Muscle of leg (tissue), 11 donors: ENCODE data around the gene PHF21A. TPM values are rescaled to one million over a fixed set of nuclear protein-coding genes. Genes with fewer than 3 reads are reported as not detected.
A peak's percentile ranks its signal among the peaks of the same experiment; 100 is the strongest.

ENCODE experiments used
- DNase-seq: peaks from one replicate; pipeline ENCODE4 v3.0.0; 2013
- H3K27ac ChIP-seq: one replicate; pipeline ENCODE4 v1.5.1; 2013; ENCODE audit warnings: mild to moderate bottlenecking, low read length, control low read depth
- H3K27me3 ChIP-seq: one replicate; pipeline ENCODE4 v1.6.1; 2013; ENCODE audit warnings: low read length; ENCODE audit not compliant: control insufficient read depth, insufficient read depth
- H3K36me3 ChIP-seq: one replicate; pipeline ENCODE4 v1.6.1; 2013; ENCODE audit warnings: low read length; ENCODE audit not compliant: control insufficient read depth, insufficient read depth
- H3K4me1 ChIP-seq: one replicate; pipeline ENCODE4 v1.6.1; 2013; ENCODE audit warnings: low read length; ENCODE audit not compliant: control insufficient read depth, insufficient read depth
- H3K4me3 ChIP-seq: one replicate; pipeline ENCODE4 v1.5.1; 2013; ENCODE audit warnings: low read length, control low read depth
- H3K9me3 ChIP-seq: replicated peaks from 2 replicates; pipeline ENCODE4 v1.6.1; 2013; ENCODE audit warnings: low read depth, low read length; ENCODE audit not compliant: control insufficient read depth
- WGBS: methylation state at CpG from one replicate; pipeline ENCODE4 v1.1.5; 2013; ENCODE audit warnings: missing lambda C conversion rate; ENCODE audit not compliant: insufficient coverage; 5-methylcytosine and 5-hydroxymethylcytosine counted together
- polyA plus RNA-seq, 8 donors: library from polyadenylated mRNA; unstranded; fragments of 120-200 nt; gene quantifications; one replicate each; pipeline versions ENCODE4 v1.2.1 to v1.2.3, GENCODE V29; 2013; ENCODE audit warnings: inconsistent platforms in 1 of 8, low replicate concordance in 1 of 8; ENCODE audit not compliant: insufficient read length in 8 of 8, insufficient read depth in 1 of 8
- total RNA-seq: library from RNA; stranded (reverse); fragments of 120-200 nt; gene quantifications from one replicate; pipeline ENCODE4 v1.2.4, GENCODE V29; 2013

Gene PHF21A
- total and polyA plus RNA-seq, 9 donors, result 21.4 to 44.4 (median 32.0) TPM

GRCh38 chr11:46142561-46142960, 21.3 kb upstream of the PHF21A start:
- 71% methylated on average over 11 of the region's 17 CpGs for WGBS
- Histone ChIP-seq H3K36me3 (no peaks in the 10 kb centered on the region), H3K27me3 (peaks cover 2% of the 10 kb centered on the region), H3K27ac (no peak overlapping the region), H3K4me3 (no peak overlapping the region), H3K9me3 (no peaks in the 10 kb centered on the region), H3K4me1 (no peaks in the 10 kb centered on the region)
- no peak for DNase-seq

GRCh38 chr11:46141597-46141996, 20.3 kb upstream of the PHF21A start:
- Histone ChIP-seq H3K27ac (no peak overlapping the region), H3K9me3 (no peaks in the 10 kb centered on the region), H3K4me3 (no peak overlapping the region), H3K4me1 (no peaks in the 10 kb centered on the region), H3K36me3 (no peaks in the 10 kb centered on the region), H3K27me3 (peaks cover 2% of the 10 kb centered on the region)
- 75% methylated on average over 1 of the region's 3 CpGs for WGBS
- DNase-seq, result no peak

GRCh38 chr11:46134540-46134939, 13.3 kb upstream of the PHF21A start:
- Histone ChIP-seq H3K4me3 (no peak overlapping the region), H3K4me1 (no peaks in the 10 kb centered on the region), H3K27me3 (no peaks in the 10 kb centered on the region), H3K27ac (no peak overlapping the region), H3K36me3 (no peaks in the 10 kb centered on the region), H3K9me3 (no peaks in the 10 kb centered on the region)
- DNase-seq, result no peak
- WGBS, result no CpG with 5 or more reads among the region's 3 CpGs

GRCh38 chr11:46134061-46134460, 12.8 kb upstream of the PHF21A start:
- 90% methylated on average over 2 of the region's 4 CpGs for WGBS

GRCh38 chr11:46133119-46133518, 11.9 kb upstream of the PHF21A start:
- Histone ChIP-seq H3K4me1 (no peaks in the 10 kb centered on the region), H3K36me3 (no peaks in the 10 kb centered on the region), H3K4me3 (no peak overlapping the region), H3K27ac (no peak overlapping the region), H3K9me3 (no peaks in the 10 kb centered on the region), H3K27me3 (no peaks in the 10 kb centered on the region)
- WGBS, result no CpG with 5 or more reads among the region's 3 CpGs
- DNase-seq, result no peak

More at GRCh38 chr11:46134061-46134460, 12.8 kb upstream of the PHF21A start:
- Histone ChIP-seq H3K9me3 (no peaks in the 10 kb centered on the region), H3K4me1 (no peaks in the 10 kb centered on the region), H3K27me3 (no peaks in the 10 kb centered on the region), H3K4me3 (no peak overlapping the region), H3K36me3 (no peaks in the 10 kb centered on the region), H3K27ac (no peak overlapping the region)
- no peak for DNase-seq

GRCh38 chr11:46130286-46130940, 9.2 kb upstream of the PHF21A start:
- no peaks in the 10 kb centered on the region for H3K9me3 ChIP-seq
- WGBS, result 100% methylated on average over 1 of the region's 3 CpGs
- no peak for DNase-seq
- H3K27me3 ChIP-seq, result no peaks in the 10 kb centered on the region
- no peak overlapping the region for H3K27ac ChIP-seq
- H3K4me1 ChIP-seq, result no peaks in the 10 kb centered on the region
- H3K36me3 ChIP-seq, result no peaks in the 10 kb centered on the region
- H3K4me3 ChIP-seq, result no peak overlapping the region

- Histone ChIP-seq H3K27ac (no peak overlapping the region), H3K4me1 (no peaks in the 10 kb centered on the region), H3K4me3 (no peak overlapping the region), H3K36me3 (no peaks in the 10 kb centered on the region), H3K27me3 (no peaks in the 10 kb centered on the region), H3K9me3 (no peaks in the 10 kb centered on the region)
- DNase-seq, result no peak
- WGBS, result 80% methylated on average over 1 of the region's 2 CpGs
These were observed 7.9 kb upstream of the PHF21A start for GRCh38 chr11:46129133-46129532.

- no peaks in the 10 kb centered on the region for H3K36me3 ChIP-seq
- no peaks in the 10 kb centered on the region for H3K9me3 ChIP-seq
- WGBS, result 30% methylated on average over 3 of the region's 5 CpGs
- H3K27me3 ChIP-seq, result no peaks in the 10 kb centered on the region
- DNase-seq, result peak; percentile 27
- no peaks in the 10 kb centered on the region for H3K4me1 ChIP-seq
- H3K4me3 ChIP-seq, result no peak overlapping the region
- no peak overlapping the region for H3K27ac ChIP-seq
These were observed 5.9 kb upstream of the PHF21A start for GRCh38 chr11:46127150-46127638.

- H3K4me1 ChIP-seq, result no peaks in the 10 kb centered on the region
- no peaks in the 10 kb centered on the region for H3K27me3 ChIP-seq
- no peak overlapping the region for H3K4me3 ChIP-seq
- DNase-seq, result no peak
- no peaks in the 10 kb centered on the region for H3K36me3 ChIP-seq
- H3K9me3 ChIP-seq, result no peaks in the 10 kb centered on the region
- WGBS, result 100% methylated on average over 1 of the region's 3 CpGs
- no peak overlapping the region for H3K27ac ChIP-seq
These were observed 4.0 kb upstream of the PHF21A start for GRCh38 chr11:46125284-46125683.

GRCh38 chr11:46122945-46123715, 1.9 kb upstream of the PHF21A start:
- Histone ChIP-seq H3K4me3 (peak overlapping the region; percentile 63), H3K27ac (peak overlapping the region; percentile 77), H3K36me3 (no peaks in the 10 kb centered on the region), H3K27me3 (no peaks in the 10 kb centered on the region), H3K4me1 (peaks cover 4% of the 10 kb centered on the region), H3K9me3 (no peaks in the 10 kb centered on the region)
- WGBS, result no CpG with 5 or more reads among the region's 7 CpGs
- DNase-seq, result peak; percentile 32
